Parathyroid adenoma (tissue), 2 donors: ENCODE measurements around the gene CASP7.

Experiments used
- H2AFZ ChIP-seq: fragments of 300-600 bp; sonication (generic); one replicate; pipeline ENCODE4 v1.7.0; 2017; ENCODE audit warnings: antibody characterized with exemption, mild to moderate bottlenecking
- H3K27ac ChIP-seq: fragments of 300-600 bp; sonication (generic); one replicate; pipeline ENCODE4 v1.7.0; 2017
- H3K27me3 ChIP-seq: fragments of 300-600 bp; sonication (generic); one replicate; pipeline ENCODE4 v1.7.0; 2017; ENCODE audit warnings: low read length; ENCODE audit not compliant: control insufficient read depth, insufficient read depth
- H3K36me3 ChIP-seq: fragments of 300-600 bp; sonication (generic); one replicate; pipeline ENCODE4 v1.7.0; 2017; ENCODE audit warnings: low read length; ENCODE audit not compliant: control insufficient read depth, insufficient read depth
- H3K4me1 ChIP-seq: fragments of 300-600 bp; sonication (generic); one replicate; pipeline ENCODE4 v1.7.0; 2017; ENCODE audit warnings: control low read depth
- H3K4me2 ChIP-seq: fragments of 300-600 bp; sonication (generic); one replicate; pipeline ENCODE4 v1.7.0; 2017; ENCODE audit warnings: low read length
- H3K4me3 ChIP-seq: fragments of 300-600 bp; sonication (generic); one replicate; pipeline ENCODE4 v1.7.0; 2017; ENCODE audit warnings: low read depth, low read length
- H3K79me2 ChIP-seq: fragments of 300-600 bp; sonication (generic); one replicate; pipeline ENCODE4 v1.7.0; 2017; ENCODE audit warnings: control low read depth
- H3K9ac ChIP-seq: fragments of 300-600 bp; sonication (generic); one replicate; pipeline ENCODE4 v1.7.0; 2017; ENCODE audit warnings: mild to moderate bottlenecking
- H3K9me3 ChIP-seq: fragments of 300-600 bp; sonication (generic); one replicate; pipeline ENCODE4 v1.7.0; 2017; ENCODE audit warnings: low read length; ENCODE audit not compliant: control insufficient read depth
- CTCF ChIP-seq: fragments of 300-600 bp; sonication (generic); IDR thresholded peaks from one replicate; pipeline ENCODE4 v1.7.0; 2017; ENCODE audit warnings: antibody characterized with exemption, mild to moderate bottlenecking
- donor health status: primary hyperparathyroidism.

Gene CASP7

GRCh38 chr10:113742466-113742865, 62.8 kb downstream of the CASP7 start:
- H3K27me3 ChIP-seq, result no peaks in the 10 kb centered on the region
- no peaks in the 10 kb centered on the region for H3K9me3 ChIP-seq
- no peak overlapping the region for H2AFZ ChIP-seq
- H3K4me3 ChIP-seq, result no peak overlapping the region
- H3K36me3 ChIP-seq, result no peaks in the 10 kb centered on the region
- no peaks in the 10 kb centered on the region for H3K79me2 ChIP-seq
- peaks cover 3% of the 10 kb centered on the region for H3K4me1 ChIP-seq
- H3K4me2 ChIP-seq, result no peak overlapping the region
- no peak for TF ChIP-seq CTCF
- no peak overlapping the region for H3K27ac ChIP-seq
- H3K9ac ChIP-seq, result no peak overlapping the region

- no peak overlapping the region for H3K9ac ChIP-seq
- H3K4me3 ChIP-seq, result no peak overlapping the region
- TF ChIP-seq CTCF, result no peak
- H2AFZ ChIP-seq, result no peak overlapping the region
- peaks cover 3% of the 10 kb centered on the region for H3K4me1 ChIP-seq
- no peaks in the 10 kb centered on the region for H3K27me3 ChIP-seq
- H3K36me3 ChIP-seq, result no peaks in the 10 kb centered on the region
- H3K79me2 ChIP-seq, result no peaks in the 10 kb centered on the region
- H3K27ac ChIP-seq, result no peak overlapping the region
- no peaks in the 10 kb centered on the region for H3K9me3 ChIP-seq
- no peak overlapping the region for H3K4me2 ChIP-seq
These were observed 63.9 kb downstream of the CASP7 start for GRCh38 chr10:113743594-113743993.

- Histone ChIP-seq H3K27ac (no peak overlapping the region), H3K9me3 (no peaks in the 10 kb centered on the region)
These were observed 65.7 kb downstream of the CASP7 start for GRCh38 chr10:113745374-113745773.

GRCh38 chr10:113746217-113746957, 66.7 kb downstream of the CASP7 start:
- Histone ChIP-seq H3K4me1 (peaks cover 3% of the 10 kb centered on the region), H3K27ac (no peak overlapping the region), H3K9ac (no peak overlapping the region), H3K4me2 (no peak overlapping the region), H3K36me3 (peaks cover 3% of the 10 kb centered on the region), H2AFZ (peak overlapping the region; percentile 20), H3K9me3 (no peaks in the 10 kb centered on the region), H3K79me2 (no peaks in the 10 kb centered on the region), H3K27me3 (no peaks in the 10 kb centered on the region), H3K4me3 (no peak overlapping the region)
- TF ChIP-seq CTCF, result no peak

More at GRCh38 chr10:113745374-113745773, 65.7 kb downstream of the CASP7 start:
- no peak overlapping the region for H3K9ac ChIP-seq
- no peaks in the 10 kb centered on the region for H3K36me3 ChIP-seq
- no peak overlapping the region for H3K4me3 ChIP-seq
- no peak for TF ChIP-seq CTCF
- no peak overlapping the region for H2AFZ ChIP-seq
- H3K4me2 ChIP-seq, result no peak overlapping the region
- peaks cover 3% of the 10 kb centered on the region for H3K4me1 ChIP-seq
- no peaks in the 10 kb centered on the region for H3K27me3 ChIP-seq
- no peaks in the 10 kb centered on the region for H3K79me2 ChIP-seq

GRCh38 chr10:113751181-113751732, 71.5 kb downstream of the CASP7 start, which contains the start of gene PLEKHS1:
TSS of gene PLEKHS1 (plus strand) at chr10:113751682. CDS start at chr10:113755278, 3,596 bp downstream.
- Histone ChIP-seq H3K79me2 (no peaks in the 10 kb centered on the region), H3K27ac (no peak within 1 kb of the TSS), H3K9me3 (no peaks in the 10 kb centered on the region), H2AFZ (no peak within 1 kb of the TSS), H3K27me3 (no peaks in the 10 kb centered on the region), H3K9ac (no peak within 1 kb of the TSS), H3K4me1 (no peaks in the 10 kb centered on the region), H3K4me3 (no peak within 1 kb of the TSS), H3K4me2 (no peak within 1 kb of the TSS), H3K36me3 (peaks cover 3% of the 10 kb centered on the region)
- TF ChIP-seq CTCF, result no peak
